NCI-H2196 treated with DMSO at 0.1 percent for 48 hours (cell line): Measurements from ENCODE around the gene PLCG1.

Experiments used
- DNase-seq: peaks from one replicate; lab custom pipeline; 2025; ENCODE audit not compliant: unreplicated experiment; lab: John Stamatoyannopoulos, UW

The PLCG1 gene

DNA sequence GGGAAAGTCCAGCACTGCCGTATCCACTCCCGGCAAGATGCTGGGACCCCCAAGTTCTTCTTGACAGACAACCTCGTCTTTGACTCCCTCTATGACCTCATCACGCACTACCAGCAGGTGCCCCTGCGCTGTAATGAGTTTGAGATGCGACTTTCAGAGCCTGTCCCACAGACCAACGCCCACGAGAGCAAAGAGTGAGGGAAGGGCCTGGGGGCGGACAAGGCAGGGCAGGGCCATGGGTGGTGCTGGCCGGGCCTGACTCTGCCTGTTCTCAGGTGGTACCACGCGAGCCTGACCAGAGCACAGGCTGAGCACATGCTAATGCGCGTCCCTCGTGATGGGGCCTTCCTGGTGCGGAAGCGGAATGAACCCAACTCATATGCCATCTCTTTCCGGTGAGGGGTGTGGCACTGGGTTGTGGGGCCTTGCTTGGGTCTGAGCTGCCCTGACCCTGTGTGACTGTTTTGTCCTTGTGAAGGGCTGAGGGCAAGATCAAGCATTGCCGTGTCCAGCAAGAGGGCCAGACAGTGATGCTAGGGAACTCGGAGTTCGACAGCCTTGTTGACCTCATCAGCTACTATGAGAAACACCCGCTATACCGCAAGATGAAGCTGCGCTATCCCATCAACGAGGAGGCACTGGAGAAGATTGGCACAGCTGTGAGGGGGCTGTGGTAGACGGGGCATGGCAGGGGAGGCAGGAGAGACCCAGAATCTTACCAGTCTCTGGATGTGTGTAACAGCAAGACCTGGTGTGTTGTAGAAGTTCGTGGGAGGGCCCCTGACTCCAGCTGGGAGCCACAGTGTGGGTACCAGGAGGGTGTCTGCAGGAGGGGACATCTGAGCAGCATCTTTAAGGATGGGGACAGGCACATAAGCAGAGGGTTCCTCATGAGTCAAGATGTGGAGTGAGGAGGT, 29.1 kb downstream of the PLCG1 start:
- DNase-seq: no peak

DNA sequence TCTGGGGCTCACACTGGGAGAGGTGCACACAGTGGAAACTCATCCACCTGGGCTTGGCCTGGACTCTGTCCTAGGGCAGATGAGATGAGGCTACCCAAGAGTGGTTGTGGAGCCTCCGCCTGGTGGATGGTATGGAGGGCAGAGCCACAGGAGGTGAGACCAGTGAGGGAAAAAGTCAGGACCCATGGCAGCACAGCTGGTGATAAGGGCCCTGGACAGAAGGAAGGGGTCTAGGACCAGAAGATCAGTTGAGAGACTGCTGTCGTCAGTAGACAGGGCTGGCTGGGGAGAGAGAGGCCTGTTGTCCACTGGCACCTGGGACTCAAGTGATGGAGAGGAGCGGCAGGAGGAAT, 29.8 kb downstream of the PLCG1 start:
- DNase-seq: no peak

DNA sequence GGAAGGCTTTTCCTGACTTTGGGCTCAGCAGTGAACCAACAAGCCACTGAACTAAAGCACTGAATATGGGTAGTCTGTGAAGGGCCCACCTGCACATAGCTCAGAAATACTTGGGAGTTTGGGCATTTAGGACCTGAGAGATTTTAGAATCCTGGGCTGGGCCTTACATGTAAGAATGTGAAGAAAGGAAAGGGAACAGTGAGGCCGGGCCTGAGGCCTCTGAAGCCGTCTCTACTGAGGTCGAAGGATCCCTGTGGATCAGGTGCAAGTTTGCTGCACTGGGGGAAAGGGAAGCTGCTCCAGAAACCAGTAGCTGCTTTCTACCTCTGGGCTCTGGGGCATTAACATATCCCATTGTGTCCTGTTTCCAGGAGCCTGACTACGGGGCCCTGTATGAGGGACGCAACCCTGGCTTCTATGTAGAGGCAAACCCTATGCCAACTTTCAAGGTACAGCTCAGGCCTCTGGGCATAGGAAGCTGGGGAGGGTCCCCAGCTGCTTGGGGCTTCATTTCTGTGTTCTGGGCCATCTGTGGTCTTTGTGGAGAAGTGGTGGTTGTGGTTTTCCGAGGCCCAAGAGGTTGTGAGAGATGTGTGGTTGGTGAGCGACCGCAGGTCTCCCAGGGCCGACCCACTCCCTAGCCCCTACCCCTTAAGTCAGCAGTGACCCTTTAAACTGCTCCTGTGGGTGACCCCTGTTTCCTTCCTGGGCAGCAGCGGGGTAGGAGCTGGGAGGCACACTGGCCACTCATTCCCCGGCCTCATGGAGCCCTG, 30.3 kb downstream of the PLCG1 start:
- no peak for DNase-seq

DNA sequence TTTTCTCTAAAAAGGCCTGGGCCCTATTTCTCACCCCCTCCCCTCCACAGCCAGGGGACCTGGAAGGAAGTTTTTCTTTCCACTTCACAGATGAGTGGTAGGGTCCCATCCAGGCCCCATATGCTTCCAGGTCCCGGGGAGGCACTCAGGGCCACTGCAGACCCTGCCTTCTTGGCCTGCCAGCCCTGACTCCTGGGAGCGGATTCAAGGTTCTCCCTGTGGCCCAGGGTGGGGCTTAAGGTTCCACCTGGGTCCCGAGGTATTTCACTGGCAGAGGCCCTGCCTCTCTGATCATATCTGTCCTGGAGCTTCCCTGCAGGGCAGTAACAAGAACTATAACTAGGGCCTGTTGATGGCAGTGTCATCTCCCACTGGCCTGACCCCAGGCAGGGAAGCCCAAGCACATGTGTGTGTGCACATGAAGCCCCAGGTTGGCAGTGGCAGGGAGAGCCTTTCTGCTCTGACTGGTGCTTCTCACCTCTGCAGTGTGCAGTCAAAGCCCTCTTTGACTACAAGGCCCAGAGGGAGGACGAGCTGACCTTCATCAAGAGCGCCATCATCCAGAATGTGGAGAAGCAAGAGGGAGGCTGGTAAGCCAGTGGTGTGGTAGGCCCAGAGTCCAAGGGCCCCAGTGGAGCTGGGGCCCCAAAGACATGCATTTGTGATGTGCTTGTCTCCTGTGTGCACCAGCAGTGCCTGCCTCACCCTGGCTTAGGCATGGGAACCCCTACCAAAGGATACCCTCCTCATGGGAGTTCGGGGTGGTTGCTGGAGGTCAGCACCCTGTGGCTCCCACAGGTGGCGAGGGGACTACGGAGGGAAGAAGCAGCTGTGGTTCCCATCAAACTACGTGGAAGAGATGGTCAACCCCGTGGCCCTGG, 31.2 kb downstream of the PLCG1 start:
- DNase-seq: no peak

DNA sequence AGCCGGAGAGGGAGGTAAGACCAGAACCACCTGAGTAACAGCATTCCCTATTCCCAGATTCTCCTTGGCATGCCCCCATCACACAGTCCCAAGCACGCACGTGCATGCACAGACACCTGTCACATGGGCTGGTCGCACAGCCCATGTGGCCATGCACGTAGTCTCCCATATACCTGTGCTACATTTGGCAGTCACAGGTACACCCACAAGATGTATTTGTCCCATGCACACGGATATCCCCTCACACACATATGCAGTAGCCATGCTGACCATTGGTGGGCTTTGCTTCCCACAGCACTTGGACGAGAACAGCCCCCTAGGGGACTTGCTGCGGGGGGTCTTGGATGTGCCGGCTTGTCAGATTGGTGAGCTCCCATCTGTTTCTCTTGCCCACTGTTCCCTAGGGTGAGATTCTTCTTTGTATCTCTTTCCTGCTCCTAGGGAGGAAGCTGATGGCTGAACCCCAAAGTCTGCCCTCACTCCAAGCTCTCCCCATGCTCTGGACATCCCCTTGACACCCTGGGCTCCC, 31.9 kb downstream of the PLCG1 start:
- DNase-seq: no peak

DNA sequence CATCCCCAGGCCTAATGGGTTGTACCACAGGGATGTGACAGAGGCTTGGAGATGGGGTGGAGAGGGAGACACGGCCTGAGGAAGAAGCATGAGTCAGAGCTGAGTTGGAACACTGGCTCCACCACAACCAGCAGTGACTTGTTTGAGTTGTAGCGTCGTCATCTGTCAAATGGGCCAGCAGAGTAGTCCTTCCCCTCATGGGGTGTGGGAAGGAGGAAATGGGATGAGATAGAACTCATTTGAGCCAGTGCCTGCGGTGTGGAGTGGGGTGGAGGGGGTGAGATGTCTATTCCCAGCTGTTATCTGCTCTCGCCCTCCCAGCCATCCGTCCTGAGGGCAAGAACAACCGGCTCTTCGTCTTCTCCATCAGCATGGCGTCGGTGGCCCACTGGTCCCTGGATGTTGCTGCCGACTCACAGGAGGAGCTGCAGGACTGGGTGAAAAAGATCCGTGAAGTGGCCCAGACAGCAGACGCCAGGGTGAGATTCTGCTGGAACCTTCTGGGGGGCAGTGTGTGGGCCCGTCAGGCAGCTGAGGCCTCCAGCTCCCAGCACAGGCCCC, 32.5 kb downstream of the PLCG1 start:
- DNase-seq: no peak

DNA sequence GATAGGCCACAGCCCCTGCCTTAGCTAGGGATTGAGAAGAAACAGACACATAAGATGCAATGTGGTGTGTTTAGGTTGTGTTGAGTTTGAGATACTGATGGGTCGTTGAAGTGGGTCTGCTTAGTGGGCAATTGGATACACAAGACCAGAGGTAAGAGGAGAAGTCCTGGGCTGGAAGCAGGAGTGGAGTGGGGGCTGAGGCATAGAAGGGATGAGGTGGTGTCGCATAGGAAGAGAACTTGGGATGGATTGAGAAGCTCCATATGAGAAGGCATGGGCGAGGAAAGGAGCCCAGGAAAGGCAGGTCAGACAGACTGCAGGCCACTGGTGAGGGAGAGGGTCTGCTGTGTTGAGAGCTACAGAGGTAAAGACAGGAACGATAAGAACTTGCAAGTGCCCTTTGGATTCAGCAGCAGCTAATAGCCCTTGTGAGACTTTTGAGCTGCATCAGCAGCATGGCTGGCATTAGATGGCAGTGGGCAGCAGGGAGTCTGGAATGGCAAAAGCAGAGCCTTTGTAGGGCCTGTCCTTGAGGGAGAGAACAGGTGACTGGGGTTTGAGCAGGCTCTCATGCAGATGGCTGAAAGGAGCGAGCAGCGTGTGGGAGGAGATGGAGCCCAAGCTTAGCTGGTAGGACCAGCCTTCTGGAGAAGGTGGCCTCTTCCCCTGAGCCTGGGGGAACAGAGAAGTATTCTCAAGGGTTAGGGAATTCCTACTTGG, 33.2 kb downstream of the PLCG1 start:
- no peak for DNase-seq

DNA sequence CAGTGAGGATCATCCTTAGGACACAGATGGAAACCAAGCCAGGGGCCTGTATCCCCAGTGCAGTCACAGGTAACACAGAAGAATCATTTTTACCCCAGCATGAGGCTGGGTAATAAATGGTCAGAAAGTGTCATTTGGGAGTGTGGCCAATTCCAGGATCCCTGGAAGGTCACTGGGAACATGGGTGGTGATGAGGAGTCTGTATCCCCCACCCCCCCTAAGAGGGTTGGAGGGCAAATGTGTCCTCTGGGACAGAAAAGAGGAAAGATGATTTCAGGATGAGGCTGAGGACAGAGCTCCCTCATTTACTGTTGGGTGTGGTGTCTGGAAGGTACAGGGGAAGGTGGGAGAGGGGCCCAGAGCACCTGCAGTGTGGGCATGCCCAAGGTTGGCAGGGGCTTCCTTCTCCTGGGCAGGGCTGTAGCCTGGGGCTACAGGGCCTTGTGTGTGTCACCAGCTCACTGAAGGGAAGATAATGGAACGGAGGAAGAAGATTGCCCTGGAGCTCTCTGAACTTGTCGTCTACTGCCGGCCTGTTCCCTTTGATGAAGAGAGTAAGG, 34.5 kb downstream of the PLCG1 start:
- no peak for DNase-seq

DNA sequence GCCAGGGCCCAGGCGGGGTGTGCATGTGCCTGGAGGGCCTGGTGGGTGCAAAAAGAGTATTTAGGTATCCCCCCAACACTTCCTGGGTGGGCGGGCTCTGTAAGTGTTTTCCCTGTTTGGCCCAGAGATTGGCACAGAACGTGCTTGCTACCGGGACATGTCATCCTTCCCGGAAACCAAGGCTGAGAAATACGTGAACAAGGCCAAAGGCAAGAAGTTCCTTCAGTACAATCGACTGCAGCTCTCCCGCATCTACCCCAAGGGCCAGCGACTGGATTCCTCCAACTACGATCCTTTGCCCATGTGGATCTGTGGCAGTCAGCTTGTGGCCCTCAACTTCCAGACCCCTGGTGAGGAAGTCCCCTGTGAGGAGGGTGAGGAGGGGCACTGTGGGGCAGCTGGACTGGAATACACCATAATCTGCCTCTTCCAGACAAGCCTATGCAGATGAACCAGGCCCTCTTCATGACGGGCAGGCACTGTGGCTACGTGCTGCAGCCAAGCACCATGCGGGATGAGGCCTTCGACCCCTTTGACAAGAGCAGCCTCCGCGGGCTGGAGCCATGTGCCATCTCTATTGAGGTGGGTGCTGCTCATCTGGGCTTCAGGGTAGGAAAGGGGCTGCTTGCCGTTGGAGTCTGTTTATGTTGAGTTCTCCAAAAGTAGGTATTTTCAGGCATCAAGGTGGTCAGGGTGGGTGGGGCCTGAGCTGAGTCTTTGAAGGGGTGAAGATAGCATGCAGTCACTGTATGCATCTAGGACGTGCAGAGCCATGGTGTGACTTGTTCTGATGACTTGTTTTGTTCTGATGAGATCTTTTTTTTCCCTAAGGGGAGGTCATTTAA, 35.2 kb downstream of the PLCG1 start:
- DNase-seq: no peak

DNA sequence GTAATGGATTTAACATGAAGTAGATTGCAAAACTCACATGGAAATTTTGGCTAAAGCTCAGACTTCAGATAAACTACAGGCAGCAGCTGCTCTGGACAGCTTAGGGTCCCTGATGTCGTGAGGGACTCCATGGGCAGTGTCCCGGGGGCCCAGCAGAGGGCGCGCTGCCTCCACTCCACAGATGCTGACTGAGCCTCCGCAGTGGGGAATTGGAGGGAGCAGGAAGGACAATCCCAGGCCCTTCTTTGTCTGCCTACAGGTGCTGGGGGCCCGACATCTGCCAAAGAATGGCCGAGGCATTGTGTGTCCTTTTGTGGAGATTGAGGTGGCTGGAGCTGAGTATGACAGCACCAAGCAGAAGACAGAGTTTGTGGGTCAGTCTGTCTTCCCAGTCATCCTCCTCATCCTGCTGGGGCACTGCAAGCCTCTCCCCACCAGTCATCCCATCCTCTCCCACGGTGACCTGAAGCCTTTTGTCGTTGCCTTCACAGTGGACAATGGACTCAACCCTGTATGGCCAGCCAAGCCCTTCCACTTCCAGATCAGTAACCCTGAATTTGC, 35.9 kb downstream of the PLCG1 start:
- DNase-seq: peak; percentile 34

DNA sequence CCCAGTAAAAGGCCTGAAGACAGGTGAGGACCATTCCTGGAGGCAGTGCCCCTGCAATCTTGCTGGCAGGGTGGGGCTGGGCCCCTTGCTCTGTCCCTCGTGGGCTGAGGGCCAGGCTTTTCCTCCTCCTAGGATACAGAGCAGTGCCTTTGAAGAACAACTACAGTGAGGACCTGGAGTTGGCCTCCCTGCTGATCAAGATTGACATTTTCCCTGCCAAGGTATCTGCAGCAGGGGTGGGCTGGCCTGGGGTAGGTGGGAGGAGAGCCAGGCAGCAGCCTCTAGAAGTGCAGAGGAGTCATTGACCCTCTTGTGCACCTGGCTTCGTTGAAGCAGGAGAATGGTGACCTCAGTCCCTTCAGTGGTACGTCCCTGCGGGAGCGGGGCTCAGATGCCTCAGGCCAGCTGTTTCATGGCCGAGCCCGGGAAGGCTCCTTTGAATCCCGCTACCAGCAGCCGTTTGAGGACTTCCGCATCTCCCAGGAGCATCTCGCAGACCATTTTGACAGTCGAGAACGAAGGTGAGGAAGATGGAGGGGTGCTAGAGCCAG, 36.5 kb downstream of the PLCG1 start:
- DNase-seq: no peak

DNA sequence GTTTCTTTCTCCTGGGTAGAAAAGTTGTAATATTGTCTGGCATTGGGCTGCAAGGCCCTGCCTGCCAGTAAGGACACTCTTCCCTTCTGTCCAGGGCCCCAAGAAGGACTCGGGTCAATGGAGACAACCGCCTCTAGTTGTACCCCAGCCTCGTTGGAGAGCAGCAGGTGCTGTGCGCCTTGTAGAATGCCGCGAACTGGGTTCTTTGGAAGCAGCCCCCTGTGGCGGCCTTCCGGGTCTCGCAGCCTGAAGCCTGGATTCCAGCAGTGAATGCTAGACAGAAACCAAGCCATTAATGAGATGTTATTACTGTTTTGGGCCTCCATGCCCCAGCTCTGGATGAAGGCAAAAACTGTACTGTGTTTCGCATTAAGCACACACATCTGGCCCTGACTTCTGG, 37.0 kb downstream of the PLCG1 start:
- DNase-seq: no peak

DNA sequence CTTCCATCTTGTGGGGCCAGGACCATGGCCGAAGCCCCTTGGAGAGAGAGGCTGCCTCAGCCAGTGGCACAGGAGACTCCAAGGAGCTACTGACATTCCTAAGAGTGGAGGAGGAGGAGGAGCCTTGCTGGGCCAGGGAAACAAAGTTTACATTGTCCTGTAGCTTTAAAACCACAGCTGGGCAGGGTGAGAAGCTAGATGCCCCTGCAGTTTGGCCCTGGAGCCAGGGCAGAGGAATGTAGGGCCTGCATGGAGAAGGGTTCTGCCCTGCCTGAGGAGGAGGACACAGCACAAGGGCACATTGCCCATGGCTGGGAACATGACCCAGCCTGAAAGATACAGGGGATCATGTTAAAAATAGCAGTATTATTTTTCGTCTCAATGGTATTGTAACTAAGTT, 37.4 kb downstream of the PLCG1 start:
- DNase-seq: no peak

DNA sequence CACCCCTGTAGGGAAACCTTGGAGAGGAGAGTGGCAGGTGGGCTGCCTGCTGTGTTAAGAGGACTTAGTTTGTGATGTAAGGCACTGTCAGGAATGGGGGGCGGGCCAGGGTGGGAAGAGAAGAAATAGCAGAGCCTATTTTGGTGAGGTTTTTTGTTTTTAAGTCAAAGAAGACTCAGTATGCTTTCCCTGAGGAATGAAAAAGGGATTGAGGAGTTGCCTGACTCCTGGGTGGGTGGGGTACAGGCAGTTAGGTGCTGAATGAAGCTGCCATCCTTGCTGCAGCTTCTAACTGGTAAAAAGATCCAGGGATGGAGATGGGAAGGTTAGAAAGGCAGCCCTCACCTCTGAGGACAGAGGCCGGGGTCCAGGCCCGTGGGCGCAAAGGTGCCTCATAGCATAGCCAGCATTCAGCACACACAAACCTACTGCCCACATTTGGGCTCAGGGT, 37.9 kb downstream of the PLCG1 start:
- no peak for DNase-seq

DNA sequence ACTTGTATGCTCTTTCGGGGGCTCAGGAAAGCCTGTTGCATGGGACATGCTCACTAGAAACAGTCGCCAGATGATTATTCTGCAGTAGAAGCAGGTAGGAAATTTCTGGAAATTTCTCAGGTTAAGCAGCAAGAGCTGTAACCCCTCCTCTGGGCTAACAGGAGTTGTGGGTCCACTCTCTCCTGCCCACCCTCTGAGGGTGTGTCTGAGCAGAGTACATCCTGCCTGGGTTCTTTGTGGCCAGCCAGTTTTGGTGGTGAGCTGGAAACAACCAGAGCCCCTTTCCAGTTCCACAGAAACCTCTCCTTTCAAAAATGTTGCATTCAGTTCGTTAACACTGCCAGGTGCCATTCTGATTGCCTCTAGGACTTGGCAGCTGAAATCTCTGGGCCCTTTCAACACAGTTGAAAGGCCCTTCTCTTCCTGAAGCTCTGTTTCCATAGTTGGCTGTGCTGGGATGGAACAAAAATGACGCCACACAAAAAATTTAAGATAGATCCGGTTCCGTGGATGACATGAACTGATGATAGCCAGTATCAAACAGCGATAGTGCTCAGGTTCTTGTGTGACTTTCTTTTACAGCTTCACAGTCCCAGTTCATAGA, 38.5 kb downstream of the PLCG1 start:
- no peak for DNase-seq

DNA sequence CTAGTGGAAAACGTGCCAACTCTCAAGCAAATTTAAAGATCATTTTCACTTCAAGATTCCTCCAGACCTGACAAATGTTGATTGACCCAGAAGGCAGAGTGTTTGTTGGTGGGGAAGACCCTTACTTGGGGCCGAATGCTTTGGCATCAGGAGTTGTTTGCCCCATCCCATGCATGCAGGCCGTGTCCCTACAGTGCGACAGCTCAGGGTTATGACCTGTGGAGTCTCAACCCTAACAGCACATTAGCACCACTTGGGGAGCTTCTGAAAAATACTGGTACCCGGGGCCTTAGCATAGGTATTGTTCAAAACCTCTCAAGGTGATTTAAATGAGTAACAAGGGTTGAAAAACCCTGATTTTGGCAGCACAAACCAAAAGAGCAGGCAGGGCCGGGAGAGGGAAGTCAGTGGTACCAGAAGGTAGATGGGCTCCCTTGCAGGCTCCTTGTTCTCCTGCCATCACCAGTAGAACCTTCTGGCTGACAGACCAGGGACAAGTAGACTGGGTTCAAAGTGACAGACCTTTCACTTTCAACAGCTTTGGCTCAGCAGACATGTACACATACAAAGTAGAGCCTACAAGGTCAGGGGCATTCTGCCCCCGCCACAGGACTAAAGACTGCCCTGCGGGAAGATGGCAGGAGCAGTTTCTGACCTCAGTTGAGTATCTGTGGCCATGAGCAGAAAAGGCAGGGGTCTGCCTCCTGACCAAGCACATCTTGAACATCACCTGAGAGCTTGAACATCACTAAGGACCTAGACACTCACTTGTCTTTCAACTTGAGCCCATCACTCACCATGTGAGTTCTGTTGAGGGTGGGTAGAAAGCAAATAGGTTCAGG, 39.6 kb downstream of the PLCG1 start:
- no peak for DNase-seq

DNA sequence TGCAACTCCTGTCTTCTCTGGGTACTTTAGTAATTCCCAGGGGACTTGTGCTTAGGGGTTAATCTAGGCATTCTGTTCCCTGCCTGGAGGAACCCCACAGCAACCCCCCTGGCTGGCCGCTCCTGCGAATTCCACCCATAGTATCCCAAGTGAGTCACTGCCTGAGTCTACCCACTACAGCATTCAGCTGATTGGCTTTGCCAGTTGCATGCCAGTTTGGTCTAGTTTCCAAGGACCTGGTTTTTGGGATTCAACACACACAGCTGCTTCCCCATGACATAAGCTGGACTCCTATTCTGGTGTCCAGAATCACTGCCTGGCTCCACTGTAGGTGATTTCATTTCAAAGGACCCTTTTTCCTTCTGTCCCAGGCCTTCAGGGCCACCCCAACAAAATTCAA, 40.3 kb downstream of the PLCG1 start:
- DNase-seq: no peak
